HepG2 (cell line): ENCODE results near the gene STMN3. TPM values are rescaled to one million over a fixed set of nuclear protein-coding genes. Genes with fewer than 3 reads are reported as not detected.

Experiments used
- BHLHE40 ChIP-seq: IDR thresholded peaks from 2 replicates; pipeline ENCODE4 v1.6.1; 2011; ENCODE audit warnings: low read length, improper control_type of control experiment
- EZH2 ChIP-seq: conservative IDR thresholded peaks from 2 replicates; pipeline ENCODE4 v1.6.1; 2012; ENCODE audit warnings: mild to moderate bottlenecking, low read depth, low read length, moderate library complexity
- MATR3 ChIP-seq: sonication (generic); formaldehyde crosslinking; IDR thresholded peaks from 2 replicates; pipeline ENCODE4 v1.4.0; 2020; ENCODE audit warnings: missing genetic modification reagents
- POLR2G ChIP-seq: fragments of 200-400 bp; formaldehyde crosslinking; IDR thresholded peaks from 2 replicates; pipeline ENCODE4 v1.6.1; 2018; ENCODE audit warnings: mild to moderate bottlenecking, low read depth, low read length, moderate library complexity
- RFXAP ChIP-seq: sonication (generic); formaldehyde crosslinking; IDR thresholded peaks from 2 replicates; pipeline ENCODE4 v1.4.0; 2020; ENCODE audit warnings: missing genetic modification reagents, borderline replicate concordance
- SAFB2 ChIP-seq: sonication (generic); formaldehyde crosslinking; IDR thresholded peaks from 2 replicates; pipeline ENCODE4 v1.5.1; 2020; ENCODE audit warnings: missing genetic modification reagents, low read depth, mild to moderate bottlenecking, borderline replicate concordance
- YEATS2 ChIP-seq: sonication (generic); formaldehyde crosslinking; IDR thresholded peaks from 2 replicates; pipeline ENCODE4 v1.4.0; 2020; ENCODE audit warnings: missing genetic modification reagents, borderline replicate concordance
- ZMYM3 ChIP-seq: sonication (generic); formaldehyde crosslinking; IDR thresholded peaks from 2 replicates; pipeline ENCODE4 v1.5.1; 2020; ENCODE audit warnings: mild to moderate bottlenecking, missing genetic modification reagents
- ZNF317 ChIP-seq: sonication (generic); formaldehyde crosslinking; IDR thresholded peaks from 2 replicates; pipeline ENCODE4 v1.5.0; 2020; ENCODE audit warnings: mild to moderate bottlenecking, missing genetic modification reagents
- ZNF775 ChIP-seq: sonication (generic); formaldehyde crosslinking; IDR thresholded peaks from 2 replicates; pipeline ENCODE4 v1.4.0; 2020; ENCODE audit warnings: missing genetic modification reagents, mild to moderate bottlenecking, moderate library complexity, borderline replicate concordance
- polyA plus RNA-seq, 8 experiments: library from polyadenylated mRNA; depleted of rRNA in 3 of 8; stranded (reverse) in 7 of 8; unstranded in 1 of 8; fragments of >200 nt; fragmentation: Illumina TruSeq in 4 of 8; extraction: Trizol in 4 of 8; gene quantifications; 2 replicates each; pipeline versions ENCODE4 v1.2.1 to v1.2.3, GENCODE V29; 2011 to 2016; ENCODE audit warnings: low read depth in 4 of 8, missing spikeins in 1 of 8, mixed read lengths in 1 of 8; ENCODE audit not compliant: insufficient read depth in 1 of 8
- total RNA-seq, 5 experiments: library from RNA; depleted of rRNA; stranded (reverse); fragments of >200 nt; fragmentation: Illumina TruSeq; extraction: Trizol; gene quantifications; 2 replicates each; pipeline ENCODE4 v1.2.3, GENCODE V29; 2016; ENCODE audit warnings: low read depth in 1 of 5
- TF ChIP-seq, protein P1 (sequence below): sonication (generic); formaldehyde crosslinking; IDR thresholded peaks from 2 replicates; pipeline ENCODE4 v1.5.0; 2020; ENCODE audit warnings: missing genetic modification reagents
- TF ChIP-seq, protein P2 (sequence below): sonication (generic); formaldehyde crosslinking; IDR thresholded peaks from 2 replicates; pipeline ENCODE4 v1.4.0; 2020; ENCODE audit warnings: missing genetic modification reagents
- TF ChIP-seq, protein P3 (sequence below): sonication (generic); formaldehyde crosslinking; conservative IDR thresholded peaks from 2 replicates; pipeline ENCODE4 v1.8.0; 2022; ENCODE audit warnings: missing genetic modification reagents
- TF ChIP-seq, protein P4 (sequence below): sonication (generic); formaldehyde crosslinking; IDR thresholded peaks from 2 replicates; pipeline ENCODE4 v1.9.0; 2022; ENCODE audit warnings: low read depth, missing genetic modification reagents

STMN3 gene
- total and polyA plus RNA-seq, 2 of the 13 experiments (the other 11 are each of a cell fraction or from before 2014, with no cell fraction given), result 21.0 to 48.3 TPM

DNA sequence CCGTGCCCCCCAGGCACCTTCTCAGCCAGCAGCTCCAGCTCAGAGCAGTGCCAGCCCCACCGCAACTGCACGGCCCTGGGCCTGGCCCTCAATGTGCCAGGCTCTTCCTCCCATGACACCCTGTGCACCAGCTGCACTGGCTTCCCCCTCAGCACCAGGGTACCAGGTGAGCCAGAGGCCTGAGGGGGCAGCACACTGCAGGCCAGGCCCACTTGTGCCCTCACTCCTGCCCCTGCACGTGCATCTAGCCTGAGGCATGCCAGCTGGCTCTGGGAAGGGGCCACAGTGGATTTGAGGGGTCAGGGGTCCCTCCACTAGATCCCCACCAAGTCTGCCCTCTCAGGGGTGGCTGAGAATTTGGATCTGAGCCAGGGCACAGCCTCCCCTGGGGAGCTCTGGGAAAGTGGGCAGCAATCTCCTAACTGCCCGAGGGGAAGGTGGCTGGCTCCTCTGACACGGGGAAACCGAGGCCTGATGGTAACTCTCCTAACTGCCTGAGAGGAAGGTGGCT, 44.2 kb upstream of the STMN3 start (continued):
- TF ChIP-seq SAFB2 (CRISPR knock-in tag) (peak; percentile 19; the same call in 1 of the 2 replicates), ZNF317 (CRISPR knock-in tag) (no peak), ZNF775 (CRISPR knock-in tag) (0 out of 2 replicates have a peak, but pooled peaks have one; percentile 57), POLR2G (peak; percentile 42), YEATS2 (CRISPR knock-in tag) (0 out of 2 replicates have a peak, but pooled peaks have one; percentile 1), BHLHE40 (peak; percentile 50; the same call in 1 of the 2 replicates), ZMYM3 (CRISPR knock-in tag) (no peak), RFXAP (no peak), EZH2 (no peak), MATR3 (CRISPR knock-in tag) (peak; percentile 20; the same call in 1 of the 2 replicates)
- TF ChIP-seq, protein P1, sequence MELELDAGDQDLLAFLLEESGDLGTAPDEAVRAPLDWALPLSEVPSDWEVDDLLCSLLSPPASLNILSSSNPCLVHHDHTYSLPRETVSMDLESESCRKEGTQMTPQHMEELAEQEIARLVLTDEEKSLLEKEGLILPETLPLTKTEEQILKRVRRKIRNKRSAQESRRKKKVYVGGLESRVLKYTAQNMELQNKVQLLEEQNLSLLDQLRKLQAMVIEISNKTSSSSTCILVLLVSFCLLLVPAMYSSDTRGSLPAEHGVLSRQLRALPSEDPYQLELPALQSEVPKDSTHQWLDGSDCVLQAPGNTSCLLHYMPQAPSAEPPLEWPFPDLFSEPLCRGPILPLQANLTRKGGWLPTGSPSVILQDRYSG (CRISPR knock-in tag), result no peak
- TF ChIP-seq, protein P2, sequence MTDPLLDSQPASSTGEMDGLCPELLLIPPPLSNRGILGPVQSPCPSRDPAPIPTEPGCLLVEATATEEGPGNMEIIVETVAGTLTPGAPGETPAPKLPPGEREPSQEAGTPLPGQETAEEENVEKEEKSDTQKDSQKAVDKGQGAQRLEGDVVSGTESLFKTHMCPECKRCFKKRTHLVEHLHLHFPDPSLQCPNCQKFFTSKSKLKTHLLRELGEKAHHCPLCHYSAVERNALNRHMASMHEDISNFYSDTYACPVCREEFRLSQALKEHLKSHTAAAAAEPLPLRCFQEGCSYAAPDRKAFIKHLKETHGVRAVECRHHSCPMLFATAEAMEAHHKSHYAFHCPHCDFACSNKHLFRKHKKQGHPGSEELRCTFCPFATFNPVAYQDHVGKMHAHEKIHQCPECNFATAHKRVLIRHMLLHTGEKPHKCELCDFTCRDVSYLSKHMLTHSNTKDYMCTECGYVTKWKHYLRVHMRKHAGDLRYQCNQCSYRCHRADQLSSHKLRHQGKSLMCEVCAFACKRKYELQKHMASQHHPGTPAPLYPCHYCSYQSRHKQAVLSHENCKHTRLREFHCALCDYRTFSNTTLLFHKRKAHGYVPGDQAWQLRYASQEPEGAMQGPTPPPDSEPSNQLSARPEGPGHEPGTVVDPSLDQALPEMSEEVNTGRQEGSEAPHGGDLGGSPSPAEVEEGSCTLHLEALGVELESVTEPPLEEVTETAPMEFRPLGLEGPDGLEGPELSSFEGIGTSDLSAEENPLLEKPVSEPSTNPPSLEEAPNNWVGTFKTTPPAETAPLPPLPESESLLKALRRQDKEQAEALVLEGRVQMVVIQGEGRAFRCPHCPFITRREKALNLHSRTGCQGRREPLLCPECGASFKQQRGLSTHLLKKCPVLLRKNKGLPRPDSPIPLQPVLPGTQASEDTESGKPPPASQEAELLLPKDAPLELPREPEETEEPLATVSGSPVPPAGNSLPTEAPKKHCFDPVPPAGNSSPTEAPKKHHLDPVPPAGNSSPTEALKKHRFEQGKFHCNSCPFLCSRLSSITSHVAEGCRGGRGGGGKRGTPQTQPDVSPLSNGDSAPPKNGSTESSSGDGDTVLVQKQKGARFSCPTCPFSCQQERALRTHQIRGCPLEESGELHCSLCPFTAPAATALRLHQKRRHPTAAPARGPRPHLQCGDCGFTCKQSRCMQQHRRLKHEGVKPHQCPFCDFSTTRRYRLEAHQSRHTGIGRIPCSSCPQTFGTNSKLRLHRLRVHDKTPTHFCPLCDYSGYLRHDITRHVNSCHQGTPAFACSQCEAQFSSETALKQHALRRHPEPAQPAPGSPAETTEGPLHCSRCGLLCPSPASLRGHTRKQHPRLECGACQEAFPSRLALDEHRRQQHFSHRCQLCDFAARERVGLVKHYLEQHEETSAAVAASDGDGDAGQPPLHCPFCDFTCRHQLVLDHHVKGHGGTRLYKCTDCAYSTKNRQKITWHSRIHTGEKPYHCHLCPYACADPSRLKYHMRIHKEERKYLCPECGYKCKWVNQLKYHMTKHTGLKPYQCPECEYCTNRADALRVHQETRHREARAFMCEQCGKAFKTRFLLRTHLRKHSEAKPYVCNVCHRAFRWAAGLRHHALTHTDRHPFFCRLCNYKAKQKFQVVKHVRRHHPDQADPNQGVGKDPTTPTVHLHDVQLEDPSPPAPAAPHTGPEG (CRISPR knock-in tag), result 0 out of 2 replicates have a peak, but pooled peaks have one; percentile 17
- TF ChIP-seq, protein P3, sequence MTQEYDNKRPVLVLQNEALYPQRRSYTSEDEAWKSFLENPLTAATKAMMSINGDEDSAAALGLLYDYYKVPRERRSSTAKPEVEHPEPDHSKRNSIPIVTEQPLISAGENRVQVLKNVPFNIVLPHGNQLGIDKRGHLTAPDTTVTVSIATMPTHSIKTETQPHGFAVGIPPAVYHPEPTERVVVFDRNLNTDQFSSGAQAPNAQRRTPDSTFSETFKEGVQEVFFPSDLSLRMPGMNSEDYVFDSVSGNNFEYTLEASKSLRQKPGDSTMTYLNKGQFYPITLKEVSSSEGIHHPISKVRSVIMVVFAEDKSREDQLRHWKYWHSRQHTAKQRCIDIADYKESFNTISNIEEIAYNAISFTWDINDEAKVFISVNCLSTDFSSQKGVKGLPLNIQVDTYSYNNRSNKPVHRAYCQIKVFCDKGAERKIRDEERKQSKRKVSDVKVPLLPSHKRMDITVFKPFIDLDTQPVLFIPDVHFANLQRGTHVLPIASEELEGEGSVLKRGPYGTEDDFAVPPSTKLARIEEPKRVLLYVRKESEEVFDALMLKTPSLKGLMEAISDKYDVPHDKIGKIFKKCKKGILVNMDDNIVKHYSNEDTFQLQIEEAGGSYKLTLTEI, result no peak
- TF ChIP-seq, protein P4, sequence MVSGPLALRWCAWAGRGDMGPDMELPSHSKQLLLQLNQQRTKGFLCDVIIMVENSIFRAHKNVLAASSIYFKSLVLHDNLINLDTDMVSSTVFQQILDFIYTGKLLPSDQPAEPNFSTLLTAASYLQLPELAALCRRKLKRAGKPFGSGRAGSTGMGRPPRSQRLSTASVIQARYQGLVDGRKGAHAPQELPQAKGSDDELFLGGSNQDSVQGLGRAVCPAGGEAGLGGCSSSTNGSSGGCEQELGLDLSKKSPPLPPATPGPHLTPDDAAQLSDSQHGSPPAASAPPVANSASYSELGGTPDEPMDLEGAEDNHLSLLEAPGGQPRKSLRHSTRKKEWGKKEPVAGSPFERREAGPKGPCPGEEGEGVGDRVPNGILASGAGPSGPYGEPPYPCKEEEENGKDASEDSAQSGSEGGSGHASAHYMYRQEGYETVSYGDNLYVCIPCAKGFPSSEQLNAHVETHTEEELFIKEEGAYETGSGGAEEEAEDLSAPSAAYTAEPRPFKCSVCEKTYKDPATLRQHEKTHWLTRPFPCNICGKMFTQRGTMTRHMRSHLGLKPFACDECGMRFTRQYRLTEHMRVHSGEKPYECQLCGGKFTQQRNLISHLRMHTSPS (CRISPR knock-in tag), result peak; percentile 61
